ENCODE measurements around the gene CCDC43. TPM values are rescaled to one million over a fixed set of nuclear protein-coding genes. Genes with fewer than 3 reads are reported as not detected.

The CCDC43 gene
- total and polyA plus RNA-seq, 2 of the 13 experiments (the other 11 are each of a cell fraction or from before 2014, with no cell fraction given): 17.5 to 94.8 TPM

DNA sequence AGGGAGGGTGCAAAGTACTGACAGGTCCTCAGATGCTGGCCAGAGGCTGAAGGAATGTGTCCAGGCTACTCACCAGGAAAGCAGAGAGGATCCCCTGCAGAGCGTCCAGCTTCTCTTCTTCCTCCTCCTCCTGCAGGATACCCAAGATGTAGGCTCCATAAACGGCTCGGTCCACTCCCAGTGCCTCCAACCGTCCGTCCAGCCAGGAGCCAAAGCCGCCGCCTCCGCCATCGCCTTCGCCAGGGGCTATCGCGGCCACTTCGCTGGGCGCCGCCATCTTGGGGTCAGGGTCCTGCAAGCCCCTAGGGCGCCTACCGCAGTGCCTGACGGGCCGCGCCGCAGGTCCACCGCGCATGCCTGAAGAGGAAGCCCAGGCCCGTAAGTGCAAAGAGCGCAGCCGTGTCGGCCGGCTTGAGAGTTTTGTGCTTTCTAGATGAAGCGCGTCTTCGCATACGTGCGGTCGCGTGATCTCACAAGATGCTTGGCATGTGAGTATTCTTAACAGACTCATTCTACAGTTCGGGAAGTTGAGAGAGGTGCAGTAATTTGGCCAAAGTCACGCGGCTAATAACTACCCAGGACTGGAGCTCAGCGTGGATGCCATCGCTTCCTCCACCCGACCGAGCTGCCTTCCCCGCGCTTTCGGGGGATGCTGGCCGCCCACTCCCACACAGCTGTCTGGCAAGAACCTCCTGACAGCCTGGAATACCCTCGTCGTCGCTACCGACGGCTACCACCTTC is at the start of gene CCDC43 (continued):
- TF ChIP-seq, protein P1, sequence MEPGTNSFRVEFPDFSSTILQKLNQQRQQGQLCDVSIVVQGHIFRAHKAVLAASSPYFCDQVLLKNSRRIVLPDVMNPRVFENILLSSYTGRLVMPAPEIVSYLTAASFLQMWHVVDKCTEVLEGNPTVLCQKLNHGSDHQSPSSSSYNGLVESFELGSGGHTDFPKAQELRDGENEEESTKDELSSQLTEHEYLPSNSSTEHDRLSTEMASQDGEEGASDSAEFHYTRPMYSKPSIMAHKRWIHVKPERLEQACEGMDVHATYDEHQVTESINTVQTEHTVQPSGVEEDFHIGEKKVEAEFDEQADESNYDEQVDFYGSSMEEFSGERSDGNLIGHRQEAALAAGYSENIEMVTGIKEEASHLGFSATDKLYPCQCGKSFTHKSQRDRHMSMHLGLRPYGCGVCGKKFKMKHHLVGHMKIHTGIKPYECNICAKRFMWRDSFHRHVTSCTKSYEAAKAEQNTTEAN (CRISPR knock-in tag; conservative IDR thresholded peaks at IDR 0.05): 0 out of 2 replicates have a peak, but pooled peaks have one; percentile 60
- TF ChIP-seq TBP (CRISPR knock-in tag; IDR thresholded peaks at IDR 0.05) (0 out of 2 replicates have a peak, but pooled peaks have one; percentile 75), ATF7 (IDR thresholded peaks at IDR 0.05) (no peak), ATF7 (CRISPR knock-in tag; IDR thresholded peaks at IDR 0.05) (peak; percentile 78), MYC (CRISPR knock-in tag; IDR thresholded peaks at IDR 0.05; ENCODE audit: borderline replicate concordance) (peak; percentile 94), ZNF484 (CRISPR knock-in tag; IDR thresholded peaks at IDR 0.05; ENCODE audit: borderline replicate concordance, low read depth) (0 out of 2 replicates have a peak, but pooled peaks have one; percentile 18), RFXAP (CRISPR knock-in tag; IDR thresholded peaks at IDR 0.05; ENCODE audit: borderline replicate concordance) (0 out of 2 replicates have a peak, but pooled peaks have one; percentile 62), HNRNPK (IDR thresholded peaks at IDR 0.05; ENCODE audit: low read depth, low read length, poor library complexity, severe bottlenecking) (no peak), ATF2 (CRISPR knock-in tag; IDR thresholded peaks at IDR 0.05) (peak; percentile 34; the same call in 1 of the 2 replicates), NFYC (CRISPR knock-in tag; IDR thresholded peaks at IDR 0.05) (peak; percentile 48; the same call in 1 of the 2 replicates), ZNF136 (CRISPR knock-in tag; IDR thresholded peaks at IDR 0.05; ENCODE audit: low read depth) (peak; percentile 95), ZNF547 (CRISPR knock-in tag; IDR thresholded peaks at IDR 0.05) (peak; percentile 98), ZNF331 (CRISPR knock-in tag; IDR thresholded peaks at IDR 0.05) (peak; percentile 79; the same call in 1 of the 2 replicates), ZNF138 (CRISPR knock-in tag; IDR thresholded peaks at IDR 0.05; ENCODE audit: low read depth) (peak; percentile 85; the same call in 1 of the 2 replicates), GTF2F1 (IDR thresholded peaks at IDR 0.05; ENCODE audit: low read length) (peak; percentile 39; the same call in 1 of the 2 replicates), CCDC6 (CRISPR knock-in tag; IDR thresholded peaks at IDR 0.05) (peak; percentile 82; the same call in 1 of the 2 replicates), ZNF589 (CRISPR knock-in tag; conservative IDR thresholded peaks at IDR 0.05) (no peak), SRSF9 (IDR thresholded peaks at IDR 0.05; ENCODE audit: borderline replicate concordance, insufficient read depth, low read depth, low read length, poor library complexity, severe bottlenecking) (no peak), ZMYM3 (CRISPR knock-in tag; IDR thresholded peaks at IDR 0.05) (peak; percentile 32; the same call in 1 of the 2 replicates)
- TF ChIP-seq, protein P2, sequence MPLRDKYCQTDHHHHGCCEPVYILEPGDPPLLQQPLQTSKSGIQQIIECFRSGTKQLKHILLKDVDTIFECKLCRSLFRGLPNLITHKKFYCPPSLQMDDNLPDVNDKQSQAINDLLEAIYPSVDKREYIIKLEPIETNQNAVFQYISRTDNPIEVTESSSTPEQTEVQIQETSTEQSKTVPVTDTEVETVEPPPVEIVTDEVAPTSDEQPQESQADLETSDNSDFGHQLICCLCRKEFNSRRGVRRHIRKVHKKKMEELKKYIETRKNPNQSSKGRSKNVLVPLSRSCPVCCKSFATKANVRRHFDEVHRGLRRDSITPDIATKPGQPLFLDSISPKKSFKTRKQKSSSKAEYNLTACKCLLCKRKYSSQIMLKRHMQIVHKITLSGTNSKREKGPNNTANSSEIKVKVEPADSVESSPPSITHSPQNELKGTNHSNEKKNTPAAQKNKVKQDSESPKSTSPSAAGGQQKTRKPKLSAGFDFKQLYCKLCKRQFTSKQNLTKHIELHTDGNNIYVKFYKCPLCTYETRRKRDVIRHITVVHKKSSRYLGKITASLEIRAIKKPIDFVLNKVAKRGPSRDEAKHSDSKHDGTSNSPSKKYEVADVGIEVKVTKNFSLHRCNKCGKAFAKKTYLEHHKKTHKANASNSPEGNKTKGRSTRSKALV (CRISPR knock-in tag; IDR thresholded peaks at IDR 0.05): peak; percentile 87
- TF ChIP-seq, protein P3, sequence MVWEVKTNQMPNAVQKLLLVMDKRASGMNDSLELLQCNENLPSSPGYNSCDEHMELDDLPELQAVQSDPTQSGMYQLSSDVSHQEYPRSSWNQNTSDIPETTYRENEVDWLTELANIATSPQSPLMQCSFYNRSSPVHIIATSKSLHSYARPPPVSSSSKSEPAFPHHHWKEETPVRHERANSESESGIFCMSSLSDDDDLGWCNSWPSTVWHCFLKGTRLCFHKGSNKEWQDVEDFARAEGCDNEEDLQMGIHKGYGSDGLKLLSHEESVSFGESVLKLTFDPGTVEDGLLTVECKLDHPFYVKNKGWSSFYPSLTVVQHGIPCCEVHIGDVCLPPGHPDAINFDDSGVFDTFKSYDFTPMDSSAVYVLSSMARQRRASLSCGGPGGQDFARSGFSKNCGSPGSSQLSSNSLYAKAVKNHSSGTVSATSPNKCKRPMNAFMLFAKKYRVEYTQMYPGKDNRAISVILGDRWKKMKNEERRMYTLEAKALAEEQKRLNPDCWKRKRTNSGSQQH (CRISPR knock-in tag; IDR thresholded peaks at IDR 0.05; ENCODE audit: low read depth): peak; percentile 88
